ENCODE data around the gene CFAP20. TPM values are rescaled to one million over a fixed set of nuclear protein-coding genes. Genes with fewer than 3 reads are reported as not detected.

Gene CFAP20
- total and polyA plus RNA-seq, 2 donors from 2014 or later = 22.3 to 33.3 TPM

GRCh38 chr16:58086381-58087208 lies 42.6 kb downstream of the CFAP20 start:
- Histone ChIP-seq H3K9me3 (ENCODE audit: control insufficient read depth in 2 of 3, insufficient read depth in 1 of 3, low read length in 3 of 3) (no peaks in the 10 kb centered on the region), H3K4me1 (ENCODE audit: control insufficient read depth in 2 of 3, insufficient read depth in 2 of 3, low read depth in 1 of 3, low read length in 3 of 3) (no peaks in the 10 kb centered on the region), H3K36me3 (ENCODE audit: control insufficient read depth in 2 of 3, insufficient read depth in 3 of 3, low read length in 3 of 3) (no peaks in the 10 kb centered on the region), H3K4me3 (ENCODE audit: low read length in 3 of 3) (no peak overlapping the region), H3K27me3 (ENCODE audit: control insufficient read depth, insufficient read depth, low read length) (no peaks in the 10 kb centered on the region), H3K9ac (ENCODE audit: low read length in 3 of 3) (no peak overlapping the region), H3K27ac (ENCODE audit: low read depth in 2 of 2, low read length in 2 of 2) (no peak overlapping the region)
- intact Hi-C loops (cut with DNase I) = no loop called here
- no peak for TF ChIP-seq CTCF (IDR thresholded peaks at IDR 0.05; ENCODE audit: borderline replicate concordance, extremely low read depth, insufficient read depth)
- peak in 1 of 5 donors; percentile 47 for DNase-seq
- no peak for FAIRE-seq

GRCh38 chr16:58085584-58086251 lies 43.5 kb downstream of the CFAP20 start:
- Histone ChIP-seq H3K27ac (ENCODE audit: low read depth in 2 of 2, low read length in 2 of 2) (no peak overlapping the region), H3K9me3 (ENCODE audit: control insufficient read depth in 2 of 3, insufficient read depth in 1 of 3, low read length in 3 of 3) (no peaks in the 10 kb centered on the region), H3K4me1 (ENCODE audit: control insufficient read depth in 2 of 3, insufficient read depth in 2 of 3, low read depth in 1 of 3, low read length in 3 of 3) (no peaks in the 10 kb centered on the region), H3K27me3 (ENCODE audit: control insufficient read depth, insufficient read depth, low read length) (no peaks in the 10 kb centered on the region), H3K9ac (ENCODE audit: low read length in 3 of 3) (no peak overlapping the region), H3K4me3 (ENCODE audit: low read length in 3 of 3) (no peak overlapping the region), H3K36me3 (ENCODE audit: control insufficient read depth in 2 of 3, insufficient read depth in 3 of 3, low read length in 3 of 3) (no peaks in the 10 kb centered on the region)
- FAIRE-seq (no peak), DNase-seq (peak in 1 of 5 donors; percentile 41)
- TF ChIP-seq CTCF (IDR thresholded peaks at IDR 0.05; ENCODE audit: borderline replicate concordance, extremely low read depth, insufficient read depth) = no peak
- intact Hi-C loops (cut with DNase I) = no loop called here

- Histone ChIP-seq H3K27ac (ENCODE audit: low read depth in 2 of 2, low read length in 2 of 2) (no peak overlapping the region), H3K36me3 (ENCODE audit: control insufficient read depth in 2 of 3, insufficient read depth in 3 of 3, low read length in 3 of 3) (no peaks in the 10 kb centered on the region), H3K4me1 (ENCODE audit: control insufficient read depth in 2 of 3, insufficient read depth in 2 of 3, low read depth in 1 of 3, low read length in 3 of 3) (no peaks in the 10 kb centered on the region), H3K9ac (ENCODE audit: low read length in 3 of 3) (no peak overlapping the region), H3K4me3 (ENCODE audit: low read length in 3 of 3) (no peak overlapping the region), H3K27me3 (ENCODE audit: control insufficient read depth, insufficient read depth, low read length) (no peaks in the 10 kb centered on the region), H3K9me3 (ENCODE audit: control insufficient read depth in 2 of 3, insufficient read depth in 1 of 3, low read length in 3 of 3) (no peaks in the 10 kb centered on the region)
- no peak for FAIRE-seq
- DNase-seq = no peak
- TF ChIP-seq CTCF (IDR thresholded peaks at IDR 0.05; ENCODE audit: borderline replicate concordance, extremely low read depth, insufficient read depth) = no peak
- intact Hi-C loops (cut with DNase I) = no loop called here
These were observed 44.0 kb downstream of the CFAP20 start for GRCh38 chr16:58085171-58085570.

All from kidney (tissue), 14 donors.